K562 (cell line): ENCODE measurements around the gene MTIF3. TPM values are rescaled to one million over a fixed set of nuclear protein-coding genes. Genes with fewer than 3 reads are reported as not detected.

Source experiments
- FIP1L1 ChIP-seq: fragments of 200-400 bp; formaldehyde crosslinking; IDR thresholded peaks from 2 replicates; pipeline ENCODE4 v1.6.1; 2018; ENCODE audit warnings: mild to moderate bottlenecking, low read depth, low read length; ENCODE audit not compliant: poor library complexity, severe bottlenecking
- NFE2 ChIP-seq: IDR thresholded peaks from 2 replicates; pipeline ENCODE4 v1.6.1; 2014; ENCODE audit warnings: antibody characterized with exemption, low read depth
- RBM17 ChIP-seq: fragments of 200-400 bp; formaldehyde crosslinking; IDR thresholded peaks from 2 replicates; pipeline ENCODE4 v1.6.1; 2017; ENCODE audit warnings: low read depth, mild to moderate bottlenecking, low read length, borderline replicate concordance
- RCOR1 ChIP-seq, 2 experiments: IDR thresholded peaks; 2 replicates each; pipeline ENCODE4 v1.6.1; 2012; ENCODE audit warnings: low read depth in 2 of 2, low read length in 2 of 2, borderline replicate concordance in 1 of 2, improper control_type of control experiment in 1 of 2
- SAFB ChIP-seq: fragments of 200-400 bp; formaldehyde crosslinking; IDR thresholded peaks from 2 replicates; pipeline ENCODE4 v1.6.1; 2017; ENCODE audit warnings: low read depth, low read length, borderline replicate concordance
- TRIM28 ChIP-seq: fragments of 450-650 bp; IDR thresholded peaks from 2 replicates; pipeline ENCODE4 v1.6.1; 2017
- polyA plus RNA-seq, 8 experiments: library from polyadenylated mRNA; depleted of rRNA in 4 of 8; stranded (reverse) in 5 of 8; unstranded in 3 of 8; fragments of >200 nt; fragmentation: Nextera tagmentation in 2 of 8; fragmentation: Illumina TruSeq in 1 of 8; extraction: Ambion mirVana in 2 of 8; extraction: Trizol in 1 of 8; gene quantifications; 2 replicates each; pipeline versions ENCODE4 v1.2.1 to v1.2.3, GENCODE V29; 2011 to 2014; ENCODE audit warnings: inconsistent platforms in 1 of 8, missing spikeins in 1 of 8
- total RNA-seq, 7 experiments: library from RNA; depleted of rRNA in 6 of 7; stranded (reverse); fragments of >200 nt in 6 of 7; fragmentation: Illumina TruSeq in 2 of 7; extraction: Trizol in 2 of 7; gene quantifications; 2 replicates each; pipeline versions ENCODE4 v1.2.1 to v1.2.3, GENCODE V29; 2011 to 2021; ENCODE audit warnings: low replicate concordance in 1 of 7
- TF ChIP-seq, protein P1 (sequence below): fragments of 450-650 bp; IDR thresholded peaks from 2 replicates; pipeline ENCODE4 v1.6.1; 2018; ENCODE audit not compliant: partially characterized antibody

Gene MTIF3
- total and polyA plus RNA-seq, 9 of the 15 experiments (the other 6 are each of a cell fraction or from before 2014, with no cell fraction given), result 23.5 to 73.6 (median 45.2) TPM

GRCh38 chr13:27408074-27408473 lies 42.3 kb downstream of the MTIF3 start (continued):
- TF ChIP-seq, protein P1, sequence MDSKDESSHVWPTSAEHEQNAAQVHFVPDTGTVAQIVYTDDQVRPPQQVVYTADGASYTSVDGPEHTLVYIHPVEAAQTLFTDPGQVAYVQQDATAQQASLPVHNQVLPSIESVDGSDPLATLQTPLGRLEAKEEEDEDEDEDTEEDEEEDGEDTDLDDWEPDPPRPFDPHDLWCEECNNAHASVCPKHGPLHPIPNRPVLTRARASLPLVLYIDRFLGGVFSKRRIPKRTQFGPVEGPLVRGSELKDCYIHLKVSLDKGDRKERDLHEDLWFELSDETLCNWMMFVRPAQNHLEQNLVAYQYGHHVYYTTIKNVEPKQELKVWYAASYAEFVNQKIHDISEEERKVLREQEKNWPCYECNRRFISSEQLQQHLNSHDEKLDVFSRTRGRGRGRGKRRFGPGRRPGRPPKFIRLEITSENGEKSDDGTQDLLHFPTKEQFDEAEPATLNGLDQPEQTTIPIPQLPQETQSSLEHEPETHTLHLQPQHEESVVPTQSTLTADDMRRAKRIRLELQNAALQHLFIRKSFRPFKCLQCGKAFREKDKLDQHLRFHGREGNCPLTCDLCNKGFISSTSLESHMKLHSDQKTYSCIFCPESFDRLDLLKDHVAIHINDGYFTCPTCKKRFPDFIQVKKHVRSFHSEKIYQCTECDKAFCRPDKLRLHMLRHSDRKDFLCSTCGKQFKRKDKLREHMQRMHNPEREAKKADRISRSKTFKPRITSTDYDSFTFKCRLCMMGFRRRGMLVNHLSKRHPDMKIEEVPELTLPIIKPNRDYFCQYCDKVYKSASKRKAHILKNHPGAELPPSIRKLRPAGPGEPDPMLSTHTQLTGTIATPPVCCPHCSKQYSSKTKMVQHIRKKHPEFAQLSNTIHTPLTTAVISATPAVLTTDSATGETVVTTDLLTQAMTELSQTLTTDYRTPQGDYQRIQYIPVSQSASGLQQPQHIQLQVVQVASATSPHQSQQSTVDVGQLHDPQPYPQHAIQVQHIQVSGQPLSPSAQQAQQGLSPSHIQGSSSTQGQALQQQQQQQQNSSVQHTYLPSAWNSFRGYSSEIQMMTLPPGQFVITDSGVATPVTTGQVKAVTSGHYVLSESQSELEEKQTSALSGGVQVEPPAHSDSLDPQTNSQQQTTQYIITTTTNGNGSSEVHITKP, result no peak
- no peak for TF ChIP-seq FIP1L1
- no peak for TF ChIP-seq RBM17
- TF ChIP-seq TRIM28, result no peak
- no peak for TF ChIP-seq NFE2
- no peak for TF ChIP-seq SAFB
- no peak for TF ChIP-seq RCOR1 (IDR thresholded peaks at IDR 0.05; ENCODE audit: borderline replicate concordance in 1 of 2, low read depth in 2 of 2, low read length in 2 of 2)
- TF ChIP-seq, all 486 proteins: peak for 0
